ENCODE data around the gene CHFR.

DNA sequence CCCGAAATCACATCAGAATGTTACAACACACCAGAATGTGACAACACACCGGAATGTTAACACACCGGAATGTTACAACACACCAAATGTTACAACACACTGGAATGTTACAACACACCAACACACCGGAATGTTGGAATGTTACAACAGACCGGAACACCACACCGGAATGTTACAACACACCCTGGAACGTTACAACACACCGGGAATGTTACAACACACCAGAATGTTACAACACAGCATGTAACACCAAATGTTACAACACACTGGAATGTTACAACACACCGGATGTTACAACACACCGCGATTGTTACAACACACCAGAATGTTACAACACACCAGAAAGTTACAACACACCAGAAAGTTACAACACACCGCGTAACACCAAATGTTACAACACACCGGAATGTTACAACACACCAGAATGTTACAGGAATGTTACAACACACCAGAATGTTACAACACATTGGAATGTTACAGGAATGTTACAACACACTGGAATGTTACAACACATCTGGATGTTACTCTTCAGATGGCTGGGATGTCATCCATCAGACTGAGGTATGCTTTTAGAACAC is 21.1 kb downstream of the CHFR start:
- TF ChIP-seq POLR2A (IDR thresholded peaks at IDR 0.05) (no peak), CTCF (IDR thresholded peaks at IDR 0.05) (no peak)

All from heart left ventricle (tissue), 13 donors.